Hypothalamus (tissue), 51 donors: ENCODE data around the gene CCL24.
"Not testable (repeated sequence)": the region's sequence is repeated elsewhere in the genome, so short reads cannot be mapped to it uniquely, and the experiment has no call there.

Experiments
- DNase-seq, 51 donors: peaks; one replicate each; lab custom pipeline; 2025; lab: John Stamatoyannopoulos, UW

CCL24 gene

GRCh38 chr7:75820688-75821087, 7.1 kb upstream of the CCL24 start:
- DNase-seq, result no peak

GRCh38 chr7:75819711-75820110, 6.1 kb upstream of the CCL24 start:
- no peak for DNase-seq

- DNase-seq, result no peak
These were observed 4.9 kb upstream of the CCL24 start for GRCh38 chr7:75818472-75818871.

GRCh38 chr7:75817116-75817515, 3.5 kb upstream of the CCL24 start:
- peak in 1 of 51 donors; percentile 4 for DNase-seq

- DNase-seq, result no peak
These were observed 1.9 kb upstream of the CCL24 start for GRCh38 chr7:75815418-75816064.

- DNase-seq, result no peak
These were observed 871 bp upstream of the CCL24 start for GRCh38 chr7:75814407-75814947.

- no peak for DNase-seq
These were observed 522 bp downstream of the CCL24 start for GRCh38 chr7:75813084-75813483.

- DNase-seq, result no peak
These were observed 1.5 kb downstream of the CCL24 start for GRCh38 chr7:75811894-75812678.

GRCh38 chr7:75809396-75809795, 4.2 kb downstream of the CCL24 start:
- DNase-seq, result no peak

GRCh38 chr7:75808106-75808505, 5.5 kb downstream of the CCL24 start:
- DNase-seq, result no peak

- DNase-seq, result no peak
These were observed 6.2 kb downstream of the CCL24 start for GRCh38 chr7:75807452-75807851.

GRCh38 chr7:75806560-75807307, 6.9 kb downstream of the CCL24 start:
- no peak for DNase-seq

- no peak for DNase-seq
These were observed 8.9 kb downstream of the CCL24 start for GRCh38 chr7:75804705-75805104.

- no peak for DNase-seq
These were observed 9.6 kb downstream of the CCL24 start for GRCh38 chr7:75804004-75804403.

GRCh38 chr7:75802552-75802821, 11.1 kb downstream of the CCL24 start:
- no peak for DNase-seq

- no peak for DNase-seq
These were observed 14.8 kb downstream of the CCL24 start for GRCh38 chr7:75798770-75799169.

GRCh38 chr7:75796420-75796819, 17.2 kb downstream of the CCL24 start:
- no peak for DNase-seq

GRCh38 chr7:75795831-75796285, 17.7 kb downstream of the CCL24 start:
- no peak for DNase-seq

- no peak for DNase-seq
These were observed 19.9 kb downstream of the CCL24 start for GRCh38 chr7:75793676-75794075.

GRCh38 chr7:75792567-75792966, 21.0 kb downstream of the CCL24 start:
- not testable (repeated sequence) for DNase-seq

- DNase-seq, result no peak
These were observed 24.2 kb downstream of the CCL24 start for GRCh38 chr7:75789361-75789924.
